GM19023 (cell line): Measurements from ENCODE around the gene PIANP.
"Not testable (repeated sequence)": the region's sequence is repeated elsewhere in the genome, so short reads cannot be mapped to it uniquely, and the experiment has no call there.

Experiments used
- ATAC-seq: cut with Tn5 transposase; IDR thresholded peaks from one replicate; pipeline ENCODE4 v1.9.1; 2021; ENCODE audit warnings: mild to moderate bottlenecking, moderate library complexity; ENCODE audit not compliant: unreplicated experiment

Gene PIANP

GRCh38 chr12:6708960-6709394, 8.4 kb upstream of the PIANP start:
- ATAC-seq: no peak

GRCh38 chr12:6708351-6708750, 7.7 kb upstream of the PIANP start:
- ATAC-seq: not testable (repeated sequence)

- no peak for ATAC-seq
Measured at GRCh38 chr12:6703631-6704030, 3.0 kb upstream of the PIANP start.

- ATAC-seq: no peak
Measured at GRCh38 chr12:6701078-6701768, 608 bp upstream of the PIANP start.

- no peak for ATAC-seq
Measured at GRCh38 chr12:6699989-6700645, 498 bp downstream of the PIANP start.

GRCh38 chr12:6699259-6699988, 1.2 kb downstream of the PIANP start:
- no peak for ATAC-seq

- no peak for ATAC-seq
Measured at GRCh38 chr12:6698352-6699046, 2.1 kb downstream of the PIANP start.

- no peak for ATAC-seq
Measured at GRCh38 chr12:6697584-6698351, 2.8 kb downstream of the PIANP start.

GRCh38 chr12:6696690-6697583, 3.7 kb downstream of the PIANP start:
- no peak for ATAC-seq

GRCh38 chr12:6695313-6696045, 5.1 kb downstream of the PIANP start:
- no peak for ATAC-seq

- no peak for ATAC-seq
Measured at GRCh38 chr12:6694701-6695100, 5.9 kb downstream of the PIANP start.

GRCh38 chr12:6693832-6694355, 6.7 kb downstream of the PIANP start:
- ATAC-seq: no peak

GRCh38 chr12:6692888-6693287, 7.7 kb downstream of the PIANP start:
- no peak for ATAC-seq

GRCh38 chr12:6691473-6691872, 9.1 kb downstream of the PIANP start:
- ATAC-seq: no peak

- ATAC-seq: peak; percentile 80
Measured at GRCh38 chr12:6688999-6689882, 11.4 kb downstream of the PIANP start, which contains the start of gene ZNF384. TSS of gene ZNF384 (minus strand) at chr12:6689375. CDS start at chr12:6679520, 9,855 bp downstream.

GRCh38 chr12:6688543-6688998, 12.0 kb downstream of the PIANP start:
- ATAC-seq: peak; percentile 1

GRCh38 chr12:6685814-6686213, 14.8 kb downstream of the PIANP start:
- ATAC-seq: no peak
